ENCODE results near the gene TMEM37. TPM values are rescaled to one million over a fixed set of nuclear protein-coding genes. Genes with fewer than 3 reads are reported as not detected.

TMEM37 gene
- total and polyA plus RNA-seq, 2 of the 13 experiments (the other 11 are each of a cell fraction or from before 2014, with no cell fraction given): 37.7 to 115 TPM

DNA sequence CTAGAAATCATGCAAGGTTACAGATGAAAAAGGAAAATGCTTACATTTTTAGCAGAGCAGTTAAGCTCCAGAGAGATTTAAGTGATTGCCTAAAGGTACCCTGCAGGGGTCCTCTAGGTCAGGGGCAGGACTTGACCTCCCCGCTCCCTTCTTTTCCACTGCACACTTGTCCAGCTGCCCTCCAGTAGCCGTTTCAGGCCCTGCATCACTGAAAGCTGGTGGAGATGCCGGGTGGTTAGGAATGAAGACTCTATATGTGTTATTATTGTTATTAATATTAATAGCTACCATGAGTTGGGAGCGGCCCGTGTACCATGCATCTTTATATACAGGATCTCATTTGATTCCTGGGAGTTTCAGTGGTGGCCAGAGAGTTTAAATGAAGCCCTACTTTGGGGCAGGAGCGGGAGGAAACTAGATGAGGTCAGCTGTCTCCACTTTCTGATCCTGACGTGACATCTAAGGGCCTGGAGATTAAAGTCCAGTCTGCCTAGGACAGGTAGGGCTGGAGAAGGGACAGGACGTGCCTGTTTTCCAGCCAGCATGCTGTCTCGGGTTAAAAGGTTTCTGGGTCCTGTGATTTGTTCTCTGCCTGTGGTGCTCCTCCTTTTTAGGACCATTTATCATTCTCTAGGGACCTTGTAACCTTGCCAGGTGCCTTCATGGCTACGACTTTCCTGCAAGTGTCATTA lies 2.1 kb downstream of the TMEM37 start (continued):
- no peak for TF ChIP-seq MED13 (CRISPR knock-in tag; IDR thresholded peaks at IDR 0.05)
- TF ChIP-seq, protein P1, sequence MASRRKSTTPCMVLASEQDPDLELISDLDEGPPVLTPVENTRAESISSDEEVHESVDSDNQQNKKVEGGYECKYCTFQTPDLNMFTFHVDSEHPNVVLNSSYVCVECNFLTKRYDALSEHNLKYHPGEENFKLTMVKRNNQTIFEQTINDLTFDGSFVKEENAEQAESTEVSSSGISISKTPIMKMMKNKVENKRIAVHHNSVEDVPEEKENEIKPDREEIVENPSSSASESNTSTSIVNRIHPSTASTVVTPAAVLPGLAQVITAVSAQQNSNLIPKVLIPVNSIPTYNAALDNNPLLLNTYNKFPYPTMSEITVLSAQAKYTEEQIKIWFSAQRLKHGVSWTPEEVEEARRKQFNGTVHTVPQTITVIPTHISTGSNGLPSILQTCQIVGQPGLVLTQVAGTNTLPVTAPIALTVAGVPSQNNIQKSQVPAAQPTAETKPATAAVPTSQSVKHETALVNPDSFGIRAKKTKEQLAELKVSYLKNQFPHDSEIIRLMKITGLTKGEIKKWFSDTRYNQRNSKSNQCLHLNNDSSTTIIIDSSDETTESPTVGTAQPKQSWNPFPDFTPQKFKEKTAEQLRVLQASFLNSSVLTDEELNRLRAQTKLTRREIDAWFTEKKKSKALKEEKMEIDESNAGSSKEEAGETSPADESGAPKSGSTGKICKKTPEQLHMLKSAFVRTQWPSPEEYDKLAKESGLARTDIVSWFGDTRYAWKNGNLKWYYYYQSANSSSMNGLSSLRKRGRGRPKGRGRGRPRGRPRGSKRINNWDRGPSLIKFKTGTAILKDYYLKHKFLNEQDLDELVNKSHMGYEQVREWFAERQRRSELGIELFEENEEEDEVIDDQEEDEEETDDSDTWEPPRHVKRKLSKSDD (CRISPR knock-in tag; IDR thresholded peaks at IDR 0.05; ENCODE audit: low read depth): no peak
- TF ChIP-seq, protein P2, sequence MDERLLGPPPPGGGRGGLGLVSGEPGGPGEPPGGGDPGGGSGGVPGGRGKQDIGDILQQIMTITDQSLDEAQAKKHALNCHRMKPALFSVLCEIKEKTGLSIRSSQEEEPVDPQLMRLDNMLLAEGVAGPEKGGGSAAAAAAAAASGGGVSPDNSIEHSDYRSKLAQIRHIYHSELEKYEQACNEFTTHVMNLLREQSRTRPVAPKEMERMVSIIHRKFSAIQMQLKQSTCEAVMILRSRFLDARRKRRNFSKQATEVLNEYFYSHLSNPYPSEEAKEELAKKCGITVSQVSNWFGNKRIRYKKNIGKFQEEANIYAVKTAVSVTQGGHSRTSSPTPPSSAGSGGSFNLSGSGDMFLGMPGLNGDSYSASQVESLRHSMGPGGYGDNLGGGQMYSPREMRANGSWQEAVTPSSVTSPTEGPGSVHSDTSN (CRISPR knock-in tag; IDR thresholded peaks at IDR 0.05): no peak
- TF ChIP-seq, protein P3, sequence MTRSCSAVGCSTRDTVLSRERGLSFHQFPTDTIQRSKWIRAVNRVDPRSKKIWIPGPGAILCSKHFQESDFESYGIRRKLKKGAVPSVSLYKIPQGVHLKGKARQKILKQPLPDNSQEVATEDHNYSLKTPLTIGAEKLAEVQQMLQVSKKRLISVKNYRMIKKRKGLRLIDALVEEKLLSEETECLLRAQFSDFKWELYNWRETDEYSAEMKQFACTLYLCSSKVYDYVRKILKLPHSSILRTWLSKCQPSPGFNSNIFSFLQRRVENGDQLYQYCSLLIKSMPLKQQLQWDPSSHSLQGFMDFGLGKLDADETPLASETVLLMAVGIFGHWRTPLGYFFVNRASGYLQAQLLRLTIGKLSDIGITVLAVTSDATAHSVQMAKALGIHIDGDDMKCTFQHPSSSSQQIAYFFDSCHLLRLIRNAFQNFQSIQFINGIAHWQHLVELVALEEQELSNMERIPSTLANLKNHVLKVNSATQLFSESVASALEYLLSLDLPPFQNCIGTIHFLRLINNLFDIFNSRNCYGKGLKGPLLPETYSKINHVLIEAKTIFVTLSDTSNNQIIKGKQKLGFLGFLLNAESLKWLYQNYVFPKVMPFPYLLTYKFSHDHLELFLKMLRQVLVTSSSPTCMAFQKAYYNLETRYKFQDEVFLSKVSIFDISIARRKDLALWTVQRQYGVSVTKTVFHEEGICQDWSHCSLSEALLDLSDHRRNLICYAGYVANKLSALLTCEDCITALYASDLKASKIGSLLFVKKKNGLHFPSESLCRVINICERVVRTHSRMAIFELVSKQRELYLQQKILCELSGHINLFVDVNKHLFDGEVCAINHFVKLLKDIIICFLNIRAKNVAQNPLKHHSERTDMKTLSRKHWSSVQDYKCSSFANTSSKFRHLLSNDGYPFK (CRISPR knock-in tag; IDR thresholded peaks at IDR 0.05; ENCODE audit: borderline replicate concordance): no peak
- TF ChIP-seq, protein P4, sequence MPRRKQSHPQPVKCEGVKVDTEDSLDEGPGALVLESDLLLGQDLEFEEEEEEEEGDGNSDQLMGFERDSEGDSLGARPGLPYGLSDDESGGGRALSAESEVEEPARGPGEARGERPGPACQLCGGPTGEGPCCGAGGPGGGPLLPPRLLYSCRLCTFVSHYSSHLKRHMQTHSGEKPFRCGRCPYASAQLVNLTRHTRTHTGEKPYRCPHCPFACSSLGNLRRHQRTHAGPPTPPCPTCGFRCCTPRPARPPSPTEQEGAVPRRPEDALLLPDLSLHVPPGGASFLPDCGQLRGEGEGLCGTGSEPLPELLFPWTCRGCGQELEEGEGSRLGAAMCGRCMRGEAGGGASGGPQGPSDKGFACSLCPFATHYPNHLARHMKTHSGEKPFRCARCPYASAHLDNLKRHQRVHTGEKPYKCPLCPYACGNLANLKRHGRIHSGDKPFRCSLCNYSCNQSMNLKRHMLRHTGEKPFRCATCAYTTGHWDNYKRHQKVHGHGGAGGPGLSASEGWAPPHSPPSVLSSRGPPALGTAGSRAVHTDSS (CRISPR knock-in tag; conservative IDR thresholded peaks at IDR 0.05): no peak
- TF ChIP-seq KLF13 (CRISPR knock-in tag; IDR thresholded peaks at IDR 0.05): no peak
- no peak for TF ChIP-seq IKZF4 (CRISPR knock-in tag; IDR thresholded peaks at IDR 0.05; ENCODE audit: borderline replicate concordance, low read depth, not compliant biosample characterization)
- TF ChIP-seq, protein P5, sequence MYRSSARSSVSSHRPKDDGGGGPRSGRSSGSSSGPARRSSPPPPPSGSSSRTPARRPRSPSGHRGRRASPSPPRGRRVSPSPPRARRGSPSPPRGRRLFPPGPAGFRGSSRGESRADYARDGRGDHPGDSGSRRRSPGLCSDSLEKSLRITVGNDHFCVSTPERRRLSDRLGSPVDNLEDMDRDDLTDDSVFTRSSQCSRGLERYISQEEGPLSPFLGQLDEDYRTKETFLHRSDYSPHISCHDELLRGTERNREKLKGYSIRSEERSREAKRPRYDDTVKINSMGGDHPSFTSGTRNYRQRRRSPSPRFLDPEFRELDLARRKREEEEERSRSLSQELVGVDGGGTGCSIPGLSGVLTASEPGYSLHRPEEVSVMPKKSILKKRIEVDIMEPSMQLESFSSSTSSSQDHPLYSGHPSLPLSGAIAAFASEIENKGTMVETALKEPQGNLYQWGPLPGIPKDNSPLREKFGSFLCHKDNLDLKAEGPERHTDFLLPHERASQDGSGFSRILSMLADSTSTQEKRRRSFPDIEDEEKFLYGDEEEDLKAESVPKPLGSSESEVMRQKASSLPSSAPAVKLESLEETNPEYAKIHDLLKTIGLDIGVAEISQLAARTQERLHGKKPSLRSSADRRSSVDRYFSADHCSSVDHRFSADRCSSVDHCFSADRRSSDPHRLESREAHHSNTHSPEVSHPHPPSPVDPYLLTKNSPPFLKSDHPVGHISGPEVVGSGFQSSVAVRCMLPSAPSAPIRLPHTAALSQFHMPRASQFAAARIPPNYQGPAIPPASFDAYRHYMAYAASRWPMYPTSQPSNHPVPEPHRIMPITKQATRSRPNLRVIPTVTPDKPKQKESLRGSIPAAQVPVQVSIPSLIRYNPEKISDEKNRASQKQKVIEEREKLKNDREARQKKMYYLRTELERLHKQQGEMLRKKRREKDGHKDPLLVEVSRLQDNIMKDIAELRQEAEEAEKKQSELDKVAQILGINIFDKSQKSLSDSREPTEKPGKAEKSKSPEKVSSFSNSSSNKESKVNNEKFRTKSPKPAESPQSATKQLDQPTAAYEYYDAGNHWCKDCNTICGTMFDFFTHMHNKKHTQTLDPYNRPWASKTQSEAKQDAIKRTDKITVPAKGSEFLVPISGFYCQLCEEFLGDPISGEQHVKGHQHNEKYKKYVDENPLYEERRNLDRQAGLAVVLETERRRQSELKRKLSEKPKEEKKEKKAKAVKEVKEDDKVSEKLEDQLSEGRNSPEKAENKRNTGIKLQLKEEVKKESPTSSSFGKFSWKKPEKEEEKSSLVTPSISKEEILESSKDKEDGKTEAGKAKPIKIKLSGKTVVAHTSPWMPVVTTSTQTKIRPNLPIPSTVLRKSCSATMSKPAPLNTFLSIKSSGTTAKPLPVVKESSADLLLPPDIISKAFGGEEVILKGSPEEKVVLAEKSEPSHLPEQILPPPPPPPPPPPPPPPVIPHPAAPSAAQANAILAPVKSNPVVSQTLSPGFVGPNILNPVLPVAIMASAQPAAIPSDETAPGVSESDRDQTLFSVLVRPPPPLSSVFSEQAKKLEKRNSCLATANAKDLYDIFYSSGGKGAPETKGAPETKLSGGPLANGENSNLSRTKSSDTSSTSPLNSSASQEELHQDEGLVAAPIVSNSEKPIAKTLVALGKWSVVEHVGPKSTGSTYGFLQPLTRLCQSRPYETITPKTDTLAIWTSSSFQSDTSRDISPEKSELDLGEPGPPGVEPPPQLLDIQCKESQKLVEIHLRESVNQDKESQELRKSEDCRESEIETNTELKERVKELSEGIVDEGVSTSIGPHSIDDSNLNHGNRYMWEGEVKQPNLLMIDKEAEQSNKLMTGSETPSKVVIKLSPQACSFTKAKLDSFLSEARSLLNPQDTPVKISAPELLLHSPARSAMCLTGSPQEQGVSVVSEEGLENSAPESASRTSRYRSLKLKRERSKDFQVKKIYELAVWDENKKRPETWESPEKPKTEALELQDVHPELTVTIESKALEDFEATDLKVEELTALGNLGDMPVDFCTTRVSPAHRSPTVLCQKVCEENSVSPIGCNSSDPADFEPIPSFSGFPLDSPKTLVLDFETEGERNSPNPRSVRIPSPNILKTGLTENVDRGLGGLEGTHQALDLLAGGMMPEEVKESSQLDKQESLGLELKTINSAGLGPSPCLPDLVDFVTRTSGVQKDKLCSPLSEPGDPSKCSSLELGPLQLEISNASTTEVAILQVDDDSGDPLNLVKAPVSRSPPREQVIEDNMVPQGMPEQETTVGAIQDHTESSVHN (CRISPR knock-in tag; IDR thresholded peaks at IDR 0.05): no peak
- TF ChIP-seq ZNF34 (CRISPR knock-in tag; IDR thresholded peaks at IDR 0.05; ENCODE audit: borderline replicate concordance): no peak

Data from HepG2 (cell line).